NCI-H82 (cell line): ENCODE data around the gene C1QTNF4.
A peak's percentile ranks its signal among the peaks of the same experiment; 100 is the strongest.
"Not testable (repeated sequence)": the region's sequence is repeated elsewhere in the genome, so short reads cannot be mapped to it uniquely, and the experiment has no call there.

Source experiments
- DNase-seq: peaks from one replicate; lab custom pipeline; 2025; lab: John Stamatoyannopoulos, UW

The C1QTNF4 gene

DNA sequence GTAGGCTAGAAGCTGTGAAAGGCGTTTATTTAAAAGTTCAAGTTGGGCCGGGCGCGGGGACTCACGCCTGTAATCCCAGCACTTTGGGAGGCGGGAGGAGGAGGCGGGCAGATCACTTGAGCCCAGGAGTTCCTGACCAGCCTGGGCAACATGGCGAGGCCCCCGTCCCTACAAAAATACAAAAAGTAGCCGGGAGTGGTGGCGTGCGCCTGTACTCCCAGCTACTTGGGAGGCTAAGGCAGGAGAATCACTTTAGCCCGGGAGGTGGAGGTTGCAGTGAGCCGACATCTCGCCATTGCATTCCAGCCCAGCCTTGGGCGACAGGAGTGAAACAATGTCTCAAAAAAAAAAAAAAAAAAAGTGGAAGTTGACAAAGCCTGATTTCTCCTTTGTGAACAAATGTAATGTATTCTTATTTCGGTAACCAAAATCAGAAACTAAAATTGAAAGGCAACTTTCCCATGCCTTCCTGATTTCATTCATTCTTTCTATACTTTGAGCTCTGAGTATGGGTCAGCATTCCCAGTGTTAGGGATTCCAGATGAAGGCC, 28.0 kb downstream of the C1QTNF4 start:
- peak; percentile 26 for DNase-seq

DNA sequence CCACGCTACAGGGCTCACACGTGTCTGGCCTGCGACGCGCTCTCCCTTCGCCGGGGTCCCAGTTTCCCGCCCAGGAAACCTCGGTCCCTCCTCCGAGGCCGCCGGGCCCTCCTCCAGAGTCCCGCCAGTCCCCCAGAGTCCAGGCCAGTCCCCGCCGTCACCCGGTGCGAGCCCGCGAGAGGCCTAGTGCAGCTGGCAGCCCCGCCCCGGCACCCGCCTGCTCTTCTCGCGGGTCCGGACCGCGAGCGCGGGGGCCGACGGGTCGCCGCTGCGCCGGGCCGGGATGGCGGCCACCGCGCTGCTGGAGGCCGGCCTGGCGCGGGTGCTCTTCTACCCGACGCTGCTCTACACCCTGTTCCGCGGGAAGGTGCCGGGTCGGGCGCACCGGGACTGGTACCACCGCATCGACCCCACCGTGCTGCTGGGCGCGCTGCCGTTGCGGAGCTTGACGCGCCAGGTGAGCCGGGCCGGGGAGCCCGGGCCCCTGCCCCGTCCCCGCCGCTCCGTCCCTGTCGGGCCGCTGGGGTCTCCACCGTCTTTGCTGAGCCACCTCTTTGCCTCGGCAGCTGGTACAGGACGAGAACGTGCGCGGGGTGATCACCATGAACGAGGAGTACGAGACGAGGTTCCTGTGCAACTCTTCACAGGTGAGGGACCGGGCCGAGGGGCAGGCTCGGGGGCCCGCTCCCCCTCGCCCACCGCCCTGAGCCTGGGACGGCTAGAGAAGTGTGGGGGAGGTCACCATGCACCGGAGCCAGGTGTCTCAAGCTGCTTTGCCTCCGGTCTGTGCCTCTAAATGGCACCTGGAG, 28.7 kb downstream of the C1QTNF4 start, which contains the start of gene PTPMT1:
PTPMT1 (plus strand) TSS at position 260 of the 809 bp plus-strand sequence; CDS start at position 284, 24 bp downstream.
- peak; percentile 74 for DNase-seq

GRCh38 chr11:47564933-47565339, 29.3 kb downstream of the C1QTNF4 start:
- DNase-seq: no peak

DNA sequence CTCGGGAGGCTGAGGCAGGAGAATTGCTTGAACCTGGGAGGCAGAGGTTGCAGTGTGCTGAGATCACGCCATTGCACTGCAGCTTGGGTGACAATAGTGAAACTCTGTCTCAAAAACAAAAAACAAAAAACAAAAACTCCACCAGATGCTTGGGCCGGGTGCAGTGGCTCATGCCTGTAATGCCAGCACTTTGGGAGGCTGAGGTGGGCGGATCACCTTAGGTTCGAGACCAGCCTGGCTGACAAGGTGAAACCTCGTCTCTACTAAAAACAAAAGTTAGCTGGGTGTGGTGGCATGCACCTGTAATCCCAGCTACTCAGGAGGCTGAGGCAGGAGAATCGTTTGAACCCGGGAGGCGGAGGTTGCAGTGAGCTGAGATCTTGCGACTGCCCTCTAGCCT, 29.8 kb downstream of the C1QTNF4 start:
- not testable (repeated sequence) for DNase-seq

GRCh38 chr11:47562393-47562792, 31.8 kb downstream of the C1QTNF4 start:
- not testable (repeated sequence) for DNase-seq

GRCh38 chr11:47560426-47560825, 33.8 kb downstream of the C1QTNF4 start:
- DNase-seq: no peak

DNA sequence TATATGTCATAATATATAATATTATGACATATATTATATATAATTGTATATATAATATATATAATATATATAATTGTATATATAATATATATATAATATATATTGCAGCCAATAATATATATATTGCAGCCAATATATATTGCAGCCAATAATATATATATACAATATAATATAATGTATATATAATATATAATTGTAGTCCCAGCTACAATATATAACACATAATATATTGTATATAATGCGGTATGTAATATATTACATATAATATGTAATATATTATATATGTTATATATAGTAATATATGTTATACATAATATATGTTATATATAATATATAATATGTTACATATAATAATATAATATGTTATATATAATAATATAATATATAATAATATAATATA, 35.5 kb downstream of the C1QTNF4 start:
- DNase-seq: no peak

DNA sequence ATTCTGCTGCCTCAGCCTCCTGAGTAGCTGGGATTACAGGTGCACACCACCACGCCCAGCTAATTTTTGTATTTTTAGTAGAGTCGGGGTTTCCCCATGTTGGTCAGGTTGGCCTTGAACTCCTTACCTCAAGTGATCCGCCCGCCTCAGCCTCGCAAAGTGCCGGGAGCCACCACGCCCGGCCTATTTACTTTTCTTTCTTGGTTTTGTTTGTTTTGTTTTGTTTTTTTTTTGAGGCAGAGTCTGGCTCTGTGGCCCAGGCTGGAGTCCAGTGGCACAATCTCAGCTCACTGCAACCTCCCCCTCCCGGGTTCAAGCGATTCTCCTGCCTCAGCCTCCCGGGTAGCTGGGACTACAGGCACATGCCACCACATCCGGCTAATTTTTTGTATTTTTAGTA, 37.2 kb downstream of the C1QTNF4 start:
- not testable (repeated sequence) for DNase-seq

DNA sequence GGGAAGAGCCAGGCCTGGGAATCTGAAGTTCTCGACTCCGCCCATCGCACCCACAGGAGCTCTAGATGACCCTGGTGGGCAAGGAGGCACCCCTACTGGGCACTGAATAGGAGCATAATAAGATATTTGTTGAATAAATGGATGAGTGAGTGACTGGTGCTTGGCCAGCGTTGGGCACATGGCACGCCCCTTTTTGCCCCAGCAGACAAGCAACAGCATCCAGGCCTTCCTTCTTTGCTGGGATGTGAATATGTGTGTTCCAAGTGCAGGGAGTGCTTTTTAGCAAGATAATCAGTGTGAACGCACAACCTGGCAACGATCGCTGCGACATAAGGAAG, 40.8 kb downstream of the C1QTNF4 start:
- no peak for DNase-seq

DNA sequence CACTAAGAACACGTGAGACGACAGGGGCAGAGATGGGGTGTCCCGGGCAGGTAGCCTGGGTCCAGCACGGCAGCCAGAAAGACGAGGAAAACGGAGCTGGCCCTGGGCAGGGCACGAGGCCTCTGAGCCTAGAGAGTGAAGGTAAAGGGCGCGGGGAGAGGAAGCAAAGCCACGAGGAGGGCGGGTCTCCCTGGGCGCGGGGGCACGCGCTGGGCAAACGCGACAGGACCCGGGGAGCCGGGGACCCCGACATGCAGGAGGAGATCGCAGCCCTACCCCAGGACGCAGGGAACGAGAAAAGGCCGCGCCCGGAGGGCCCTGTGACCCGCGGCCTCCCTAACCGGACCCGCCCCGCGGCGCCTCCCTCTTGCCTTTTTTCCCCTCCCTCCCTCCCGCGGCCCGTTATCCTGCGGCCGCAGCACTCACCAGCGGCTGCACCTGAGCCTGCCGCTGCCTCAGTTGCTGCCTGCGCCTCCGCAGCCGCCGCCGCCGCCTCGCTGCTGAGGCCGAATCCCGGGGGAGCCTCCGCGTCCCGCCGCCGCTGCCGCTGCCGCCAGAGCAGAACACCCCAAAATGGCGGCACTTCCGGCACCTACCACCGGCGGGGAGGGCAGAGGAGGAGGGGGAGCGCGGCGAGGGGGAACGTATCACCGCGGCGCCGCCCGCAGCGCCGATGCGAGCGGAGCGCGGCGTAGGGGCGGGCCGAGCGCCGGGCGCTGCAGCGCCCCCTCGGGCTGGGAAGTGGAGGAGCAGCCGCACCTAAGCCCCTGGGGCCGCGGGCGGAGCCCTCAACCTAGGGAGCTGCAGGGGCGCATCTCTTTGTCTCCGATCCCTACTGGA, 41.4 kb downstream of the C1QTNF4 start, which contains the start of gene CELF1:
CELF1 (minus strand) TSS at position 567 of the 840 bp plus-strand sequence. CDS start 53,609 bp downstream, outside the sequence.
- DNase-seq: peak; percentile 94

GRCh38 chr11:47552056-47552565, 42.1 kb downstream of the C1QTNF4 start:
- DNase-seq: peak; percentile 52

DNA sequence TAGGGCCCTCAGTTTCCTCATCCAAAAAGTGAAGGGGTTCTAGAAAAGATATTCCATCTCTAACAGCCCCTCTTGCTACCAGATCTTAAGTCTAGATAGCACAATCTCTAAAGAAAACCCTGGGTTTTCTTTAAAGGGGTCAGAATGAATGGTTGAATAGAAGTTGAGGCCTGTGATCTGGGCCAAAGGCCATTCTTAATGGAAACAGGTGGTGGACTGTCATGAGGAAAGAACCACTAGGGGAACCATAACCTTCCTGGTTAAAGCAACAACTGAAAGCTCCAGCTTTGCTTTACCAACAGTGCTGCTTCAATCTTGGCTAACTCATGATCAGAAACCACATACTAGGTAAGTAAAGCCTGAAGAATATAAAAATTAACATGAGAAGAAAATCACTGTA, 43.1 kb downstream of the C1QTNF4 start:
- peak; percentile 41 for DNase-seq

DNA sequence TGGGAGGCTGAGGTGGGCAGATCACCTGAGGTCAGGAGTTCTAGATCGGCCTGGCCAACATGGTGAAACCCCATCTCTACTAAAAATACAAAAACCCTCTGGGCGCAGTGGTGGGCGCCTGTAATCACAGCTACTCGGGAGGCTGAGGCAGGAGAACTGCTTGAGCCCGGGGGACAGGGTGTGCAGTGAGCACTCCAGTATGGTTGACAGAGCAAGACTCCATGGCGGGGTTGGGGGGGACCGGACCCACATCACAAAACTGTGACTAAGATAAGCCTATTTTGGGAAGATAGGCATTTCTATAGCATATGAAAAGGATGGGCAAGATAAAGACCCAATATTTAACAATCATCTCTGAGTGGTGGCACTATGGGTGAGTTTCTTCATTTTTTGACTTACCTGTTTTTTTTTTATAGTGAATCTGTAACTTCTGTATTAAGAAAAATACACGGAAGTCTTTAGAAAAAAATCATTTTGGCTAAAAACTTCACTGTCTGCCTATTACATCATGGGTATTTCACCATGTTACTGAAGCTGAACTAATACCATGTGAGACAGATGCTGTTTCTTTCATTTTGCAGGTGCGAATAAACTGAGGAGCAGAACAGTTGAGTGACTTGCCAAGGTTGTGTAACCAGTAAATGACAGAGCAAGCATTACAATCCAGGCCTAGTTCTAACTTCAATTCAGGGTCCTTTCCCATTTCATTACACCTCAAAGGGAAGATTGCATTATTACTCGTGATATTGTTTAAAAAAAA, 43.7 kb downstream of the C1QTNF4 start:
- DNase-seq: no peak

DNA sequence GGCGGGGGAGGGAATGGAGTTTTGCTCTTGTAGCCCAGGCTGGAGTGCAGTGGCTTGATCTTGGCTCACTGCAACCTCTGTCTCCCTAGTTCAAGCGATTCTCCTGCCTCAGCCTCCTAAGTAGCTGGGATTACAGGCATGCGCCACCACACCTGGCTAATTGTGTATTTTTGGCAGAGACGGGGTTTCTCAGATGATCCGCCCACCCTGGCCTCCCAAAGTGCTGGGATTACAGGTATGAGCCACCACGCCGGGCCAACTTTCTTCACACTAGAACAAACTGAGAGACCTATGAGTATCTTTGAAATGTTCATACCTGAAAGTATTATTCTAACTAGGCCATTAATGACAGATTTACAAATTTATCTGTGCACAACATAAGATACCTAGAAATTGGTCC, 47.9 kb downstream of the C1QTNF4 start:
- DNase-seq: not testable (repeated sequence)

- DNase-seq: no peak
Observed at GRCh38 chr11:47545298-47545697, 48.9 kb downstream of the C1QTNF4 start.

DNA sequence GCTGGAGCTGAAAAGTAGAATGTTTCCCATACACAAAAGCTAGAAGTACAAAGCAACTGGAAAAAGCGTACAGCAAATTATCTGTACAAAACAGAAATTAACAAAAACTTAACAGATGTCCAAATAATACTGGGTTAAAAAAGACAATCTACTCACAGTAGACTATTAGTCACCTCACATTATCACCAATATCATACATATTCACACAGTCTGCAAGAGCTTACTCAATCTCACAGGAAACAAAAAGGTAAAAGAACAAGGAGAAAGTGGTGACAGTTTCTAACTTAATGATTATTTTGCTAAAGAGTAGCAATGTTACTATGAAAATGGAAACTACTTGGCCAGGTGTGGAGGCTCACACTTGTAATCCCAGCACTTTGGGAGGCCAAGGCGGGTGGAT, 53.1 kb downstream of the C1QTNF4 start:
- no peak for DNase-seq

DNA sequence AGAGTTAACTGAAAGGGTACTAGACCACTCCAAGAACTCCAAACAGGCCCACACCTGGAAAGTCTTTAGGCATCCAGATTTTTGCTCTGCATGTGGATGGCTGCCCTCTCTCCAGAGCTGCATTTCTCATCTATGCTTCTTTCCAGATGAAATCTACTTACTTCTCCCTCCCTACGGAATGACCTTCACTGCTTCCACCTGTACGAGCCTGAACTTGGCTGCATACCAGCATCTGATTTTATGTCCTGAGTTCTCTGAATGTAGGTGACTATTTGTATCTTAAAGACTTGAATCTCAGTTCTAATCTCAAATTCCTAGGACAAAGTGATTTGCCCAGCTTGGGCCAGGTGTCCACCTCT, 54.6 kb downstream of the C1QTNF4 start:
- DNase-seq: no peak
